SU-DHL-6 (cell line): ENCODE measurements around the gene RNF212B.

Source experiments
- H2AFZ ChIP-seq: fragments of 200-600 bp; sonication (generic); 2 replicates; pipeline ENCODE4 v1.6.1; 2014; ENCODE audit warnings: low read depth, mild to moderate bottlenecking, moderate library complexity, mixed read lengths, antibody characterized with exemption, low read length; ENCODE audit not compliant: severe bottlenecking
- H3F3A ChIP-seq: fragments of 200-600 bp; shearing (Covaris generic); 2 replicates; pipeline ENCODE4 v1.6.0; 2016; ENCODE audit warnings: antibody characterized with exemption, mild to moderate bottlenecking; ENCODE audit not compliant: insufficient read depth
- H3K27ac ChIP-seq: fragments of 200-600 bp; sonication (generic); 2 replicates; pipeline ENCODE4 v1.5.1; 2016; ENCODE audit warnings: low read depth, mild to moderate bottlenecking, low read length, moderate library complexity, mixed read lengths
- H3K27me3 ChIP-seq: fragments of 200-600 bp; sonication (generic), shearing (Covaris generic); 2 replicates; pipeline ENCODE4 v1.6.0; 2014; ENCODE audit warnings: mild to moderate bottlenecking, low read length
- H3K36me3 ChIP-seq: fragments of 200-600 bp; sonication (generic); 2 replicates; pipeline ENCODE4 v1.6.1; 2014; ENCODE audit warnings: mild to moderate bottlenecking, low read length, mixed read lengths
- H3K4me2 ChIP-seq: fragments of 300-600, 200-600 bp; shearing (Covaris generic), sonication (generic); 2 replicates; pipeline ENCODE4 v1.6.0; 2014; ENCODE audit warnings: low read length, low read depth, mild to moderate bottlenecking; ENCODE audit not compliant: poor library complexity, severe bottlenecking
- H3K4me3 ChIP-seq: fragments of 200-600 bp; sonication (generic); 2 replicates; pipeline ENCODE4 v1.5.1; 2014; ENCODE audit warnings: antibody characterized with exemption, low read length, mild to moderate bottlenecking, mixed read lengths; ENCODE audit not compliant: insufficient read depth, poor library complexity, severe bottlenecking
- H3K79me2 ChIP-seq: fragments of 200-600 bp; sonication (generic); 2 replicates; pipeline ENCODE4 v1.6.1; 2014; ENCODE audit warnings: mild to moderate bottlenecking, low read length, moderate library complexity; ENCODE audit not compliant: insufficient read depth
- H3K9ac ChIP-seq: fragments of 200-600 bp; sonication (generic); 2 replicates; pipeline ENCODE4 v1.7.0; 2014; ENCODE audit warnings: mild to moderate bottlenecking, low read length
- H3K9me2 ChIP-seq: fragments of 200-600 bp; sonication (generic); replicated peaks from 2 replicates; pipeline ENCODE4 v1.6.1; 2014; ENCODE audit warnings: low read length; ENCODE audit not compliant: insufficient read depth
- H3K9me3 ChIP-seq: fragments of 200-600 bp; sonication (generic); 2 replicates; pipeline ENCODE4 v1.6.1; 2014; ENCODE audit warnings: low read length, mixed read lengths; ENCODE audit not compliant: insufficient read depth
- H4K20me1 ChIP-seq: fragments of 200-600 bp; sonication (generic); 2 replicates; pipeline ENCODE4 v1.6.1; 2014; ENCODE audit warnings: low read depth, mild to moderate bottlenecking, antibody characterized with exemption, low read length, moderate library complexity, mixed read lengths
- EZH2phosphoT487 ChIP-seq: fragments of 200-600 bp; sonication (generic), shearing (Covaris generic); conservative IDR thresholded peaks from 2 replicates; pipeline ENCODE4 v1.6.1; 2018; ENCODE audit warnings: mild to moderate bottlenecking, antibody characterized with exemption, low read length, moderate library complexity, mixed read lengths
- TF ChIP-seq, protein P1 (sequence below): fragments of 200-600 bp; sonication (generic); IDR thresholded peaks from one replicate; pipeline ENCODE4 v1.5.1; 2017; ENCODE audit warnings: antibody characterized with exemption, mild to moderate bottlenecking, low read length, moderate library complexity; ENCODE audit not compliant: insufficient read depth, poor library complexity, severe bottlenecking

The RNF212B gene

GRCh38 chr14:23306412-23307145, 68.8 kb downstream of the RNF212B start, which contains the start of gene BCL2L2:
TSS of gene BCL2L2 (plus strand) at chr14:23306833. CDS start at chr14:23307768, 935 bp downstream.
- no peak within 1 kb of the TSS for H3K9ac ChIP-seq
- H3K79me2 ChIP-seq: no peaks in the 10 kb centered on the region
- H3K36me3 ChIP-seq: no peaks in the 10 kb centered on the region
- H3K9me2 ChIP-seq: no peaks in the 10 kb centered on the region
- no peak within 1 kb of the TSS for H3K4me2 ChIP-seq
- H3K27ac ChIP-seq: no peak within 1 kb of the TSS
- TF ChIP-seq, protein P1, sequence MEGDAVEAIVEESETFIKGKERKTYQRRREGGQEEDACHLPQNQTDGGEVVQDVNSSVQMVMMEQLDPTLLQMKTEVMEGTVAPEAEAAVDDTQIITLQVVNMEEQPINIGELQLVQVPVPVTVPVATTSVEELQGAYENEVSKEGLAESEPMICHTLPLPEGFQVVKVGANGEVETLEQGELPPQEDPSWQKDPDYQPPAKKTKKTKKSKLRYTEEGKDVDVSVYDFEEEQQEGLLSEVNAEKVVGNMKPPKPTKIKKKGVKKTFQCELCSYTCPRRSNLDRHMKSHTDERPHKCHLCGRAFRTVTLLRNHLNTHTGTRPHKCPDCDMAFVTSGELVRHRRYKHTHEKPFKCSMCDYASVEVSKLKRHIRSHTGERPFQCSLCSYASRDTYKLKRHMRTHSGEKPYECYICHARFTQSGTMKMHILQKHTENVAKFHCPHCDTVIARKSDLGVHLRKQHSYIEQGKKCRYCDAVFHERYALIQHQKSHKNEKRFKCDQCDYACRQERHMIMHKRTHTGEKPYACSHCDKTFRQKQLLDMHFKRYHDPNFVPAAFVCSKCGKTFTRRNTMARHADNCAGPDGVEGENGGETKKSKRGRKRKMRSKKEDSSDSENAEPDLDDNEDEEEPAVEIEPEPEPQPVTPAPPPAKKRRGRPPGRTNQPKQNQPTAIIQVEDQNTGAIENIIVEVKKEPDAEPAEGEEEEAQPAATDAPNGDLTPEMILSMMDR: no peak
- no peak for TF ChIP-seq EZH2phosphoT487
- 0 out of 2 replicates have a peak, but pooled peaks cover 5% of the 10 kb centered on the region for H3F3A ChIP-seq
- H4K20me1 ChIP-seq: no peaks in the 10 kb centered on the region
- no peaks in the 10 kb centered on the region for H3K9me3 ChIP-seq
- H3K27me3 ChIP-seq: no peaks in the 10 kb centered on the region
- H2AFZ ChIP-seq: no peak within 1 kb of the TSS
- H3K4me3 ChIP-seq: no peak within 1 kb of the TSS

GRCh38 chr14:23307146-23307530, 69.4 kb downstream of the RNF212B start:
- Histone ChIP-seq H3K27ac (no peak overlapping the region), H3K9ac (no peak overlapping the region), H3K9me2 (no peaks in the 10 kb centered on the region), H3K9me3 (no peaks in the 10 kb centered on the region), H3K79me2 (no peaks in the 10 kb centered on the region), H4K20me1 (no peaks in the 10 kb centered on the region), H2AFZ (no peak overlapping the region), H3K4me2 (no peak overlapping the region), H3K27me3 (no peaks in the 10 kb centered on the region), H3K4me3 (no peak overlapping the region), H3K36me3 (no peaks in the 10 kb centered on the region), H3F3A (0 out of 2 replicates have a peak, but pooled peaks cover 5% of the 10 kb centered on the region)
- TF ChIP-seq, protein P1: no peak
- TF ChIP-seq EZH2phosphoT487: no peak

DNA sequence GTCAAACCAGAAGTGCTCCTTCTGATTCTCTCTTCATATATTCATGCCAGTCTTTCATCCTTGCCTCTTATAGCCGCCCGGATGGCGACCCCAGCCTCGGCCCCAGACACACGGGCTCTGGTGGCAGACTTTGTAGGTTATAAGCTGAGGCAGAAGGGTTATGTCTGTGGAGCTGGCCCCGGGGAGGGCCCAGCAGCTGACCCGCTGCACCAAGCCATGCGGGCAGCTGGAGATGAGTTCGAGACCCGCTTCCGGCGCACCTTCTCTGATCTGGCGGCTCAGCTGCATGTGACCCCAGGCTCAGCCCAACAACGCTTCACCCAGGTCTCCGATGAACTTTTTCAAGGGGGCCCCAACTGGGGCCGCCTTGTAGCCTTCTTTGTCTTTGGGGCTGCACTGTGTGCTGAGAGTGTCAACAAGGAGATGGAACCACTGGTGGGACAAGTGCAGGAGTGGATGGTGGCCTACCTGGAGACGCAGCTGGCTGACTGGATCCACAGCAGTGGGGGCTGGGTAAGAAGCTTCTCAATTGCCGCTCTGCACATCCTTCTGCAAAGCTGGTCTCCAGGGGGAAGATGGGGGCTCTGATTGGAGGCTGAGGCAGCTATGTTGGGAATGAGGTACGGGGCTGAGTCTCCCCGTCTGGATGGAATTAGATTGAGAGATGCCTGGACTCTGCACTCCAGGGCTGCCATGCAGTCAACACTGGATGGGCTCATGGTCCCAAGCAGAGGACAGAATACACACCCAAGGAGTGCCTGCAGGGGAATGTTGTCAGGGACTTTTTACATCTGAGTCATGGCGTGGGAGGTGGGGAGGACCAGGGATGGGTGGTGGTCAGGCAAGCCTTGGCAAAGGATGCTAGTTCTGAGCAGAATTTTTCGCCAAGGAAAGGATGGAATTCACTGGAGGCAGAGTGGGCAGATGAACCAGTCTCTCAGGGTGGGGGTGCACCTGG, 70.2 kb downstream of the RNF212B start:
- Histone ChIP-seq H3K4me3 (no peak overlapping the region), H4K20me1 (no peaks in the 10 kb centered on the region), H3K36me3 (no peaks in the 10 kb centered on the region), H3K9ac (no peak overlapping the region), H3K4me2 (no peak overlapping the region), H3K79me2 (no peaks in the 10 kb centered on the region), H3K9me2 (no peaks in the 10 kb centered on the region), H2AFZ (no peak overlapping the region), H3K27me3 (no peaks in the 10 kb centered on the region), H3F3A (0 out of 2 replicates have a peak, but pooled peaks cover 3% of the 10 kb centered on the region), H3K9me3 (no peaks in the 10 kb centered on the region), H3K27ac (no peak overlapping the region)
- TF ChIP-seq EZH2phosphoT487: no peak
- TF ChIP-seq, protein P1: no peak
